CD4-positive, alpha-beta T cell (primary cell): ENCODE measurements around the gene INTS11. TPM values are rescaled to one million over a fixed set of nuclear protein-coding genes. Genes with fewer than 3 reads are reported as not detected.

Experiments used
- ATAC-seq: fragments of 200-7000 bp; cut with Tn5 transposase; one replicate; pipeline ENCODE4 v1.10.0; 2022; ENCODE audit warnings: mild to moderate bottlenecking; ENCODE audit not compliant: poor library complexity
- CTCF ChIA-PET: fragments of 350-600 bp; sonication (Branson Sonifier 250); formaldehyde crosslinking; loops from one replicate; lab custom pipeline; 2021; ENCODE audit warnings: antibody characterized with exemption, inconsistent platforms; lab: Charles Lee
- POLR2A ChIA-PET: fragments of 350-600 bp; sonication (Branson Sonifier 250); formaldehyde crosslinking; loops from one replicate; lab custom pipeline; 2021; ENCODE audit warnings: antibody characterized with exemption, inconsistent platforms; lab: Charles Lee
- DNase-seq, 14 experiments: peaks; one replicate each; pipeline ENCODE4 v3.0.0-alpha.2; 2013 to 2020; ENCODE audit warnings: mixed read lengths in 2 of 14
- H3K27ac ChIP-seq, 2 donors: one replicate each; pipeline versions ENCODE4 v1.5.1 to v1.7.0; 2013; ENCODE audit warnings: low read length in 2 of 2, low read depth in 1 of 2, mild to moderate bottlenecking in 1 of 2
- H3K27me3 ChIP-seq, 2 experiments: 1 replicate in 1 of 2; 2 replicates in 1 of 2; pipeline versions ENCODE4 v1.6.1 to v1.7.0; 2013; ENCODE audit warnings: low read length in 2 of 2, control low read depth in 1 of 2, mild to moderate bottlenecking in 1 of 2, moderate library complexity in 1 of 2; ENCODE audit not compliant: insufficient read depth in 2 of 2, control insufficient read depth in 1 of 2
- H3K36me3 ChIP-seq: one replicate; pipeline ENCODE4 v1.6.1; 2013; ENCODE audit warnings: low read length, control low read depth; ENCODE audit not compliant: insufficient read depth
- H3K4me1 ChIP-seq: one replicate; pipeline ENCODE4 v1.6.1; 2013; ENCODE audit warnings: low read length, control low read depth; ENCODE audit not compliant: insufficient read depth
- H3K4me3 ChIP-seq: one replicate; pipeline ENCODE4 v1.5.1; 2013; ENCODE audit warnings: mild to moderate bottlenecking, low read length, moderate library complexity
- H3K9me3 ChIP-seq, 2 experiments: 1 replicate in 1 of 2; 2 replicates in 1 of 2; pipeline versions ENCODE4 v1.6.1 to v1.7.0; 2013; ENCODE audit warnings: low read length in 2 of 2, mild to moderate bottlenecking in 2 of 2, control low read depth in 1 of 2, moderate library complexity in 1 of 2; ENCODE audit not compliant: control insufficient read depth in 1 of 2, insufficient read depth in 1 of 2
- H3K27ac Mint-ChIP-seq: one replicate; pipeline ENCODE4 v1.8.0; 2020; ENCODE audit warnings: mixed read lengths
- H3K27me3 Mint-ChIP-seq: one replicate; pipeline ENCODE4 v1.8.0; 2021; ENCODE audit warnings: mixed read lengths
- H3K36me3 Mint-ChIP-seq: one replicate; pipeline ENCODE4 v1.8.0; 2021; ENCODE audit warnings: low read depth, mixed read lengths
- H3K4me1 Mint-ChIP-seq: one replicate; pipeline ENCODE4 v1.8.0; 2021; ENCODE audit warnings: low read depth, mixed read lengths
- H3K4me3 Mint-ChIP-seq: one replicate; pipeline ENCODE4 v1.8.0; 2020; ENCODE audit warnings: mild to moderate bottlenecking, mixed read lengths
- H3K9me3 Mint-ChIP-seq: one replicate; pipeline ENCODE4 v1.8.0; 2020; ENCODE audit warnings: mixed read lengths
- intact Hi-C, 2 experiments: fragments of 100-400 bp; cut with DNase I in 1 of 2; cut with micrococcal nuclease in 1 of 2; formaldehyde crosslinking; loops; one replicate each; pipeline versions ENCODE4 v1.15.1 to v1.9.0; 2023 to 2025; cut with DNase I, micrococcal nuclease
- total RNA-seq, 174 experiments: library from RNA in 2 of 174; stranded (reverse) in 2 of 174; gene quantifications; one replicate each; pipeline ENCODE4 v1.2.3 and lab custom pipeline; 2021 to 2026
- TF ChIP-seq, protein P1 (sequence below): fragments of 200-600 bp; IDR thresholded peaks from one replicate; pipeline ENCODE4 v1.8.0; 2022; ENCODE audit warnings: antibody characterized with exemption, mild to moderate bottlenecking

Gene INTS11
- total RNA-seq, 2 experiments from 2014 or later: 130 to 137 TPM

- Histone ChIP-seq H3K36me3 (no peaks in the 10 kb centered on the region), H3K27ac (no peak overlapping the region), H3K4me1 (peaks cover 38% of the 10 kb centered on the region), H3K27me3 (peaks cover 26 to 45% of the 10 kb centered on the region in 2 experiments), H3K9me3 (peaks cover 0 to 29% of the 10 kb centered on the region in 2 experiments), H3K4me3 (no peak overlapping the region)
- TF ChIP-seq, protein P1, sequence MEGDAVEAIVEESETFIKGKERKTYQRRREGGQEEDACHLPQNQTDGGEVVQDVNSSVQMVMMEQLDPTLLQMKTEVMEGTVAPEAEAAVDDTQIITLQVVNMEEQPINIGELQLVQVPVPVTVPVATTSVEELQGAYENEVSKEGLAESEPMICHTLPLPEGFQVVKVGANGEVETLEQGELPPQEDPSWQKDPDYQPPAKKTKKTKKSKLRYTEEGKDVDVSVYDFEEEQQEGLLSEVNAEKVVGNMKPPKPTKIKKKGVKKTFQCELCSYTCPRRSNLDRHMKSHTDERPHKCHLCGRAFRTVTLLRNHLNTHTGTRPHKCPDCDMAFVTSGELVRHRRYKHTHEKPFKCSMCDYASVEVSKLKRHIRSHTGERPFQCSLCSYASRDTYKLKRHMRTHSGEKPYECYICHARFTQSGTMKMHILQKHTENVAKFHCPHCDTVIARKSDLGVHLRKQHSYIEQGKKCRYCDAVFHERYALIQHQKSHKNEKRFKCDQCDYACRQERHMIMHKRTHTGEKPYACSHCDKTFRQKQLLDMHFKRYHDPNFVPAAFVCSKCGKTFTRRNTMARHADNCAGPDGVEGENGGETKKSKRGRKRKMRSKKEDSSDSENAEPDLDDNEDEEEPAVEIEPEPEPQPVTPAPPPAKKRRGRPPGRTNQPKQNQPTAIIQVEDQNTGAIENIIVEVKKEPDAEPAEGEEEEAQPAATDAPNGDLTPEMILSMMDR: no peak
- H3K4me3 Mint-ChIP-seq: peak overlapping the region; percentile 80
- ATAC-seq (no peak), DNase-seq (no peak)
- no peak overlapping the region for H3K27ac Mint-ChIP-seq
- H3K4me1 Mint-ChIP-seq: peaks cover 20% of the 10 kb centered on the region
- H3K27me3 Mint-ChIP-seq: peaks cover 35% of the 10 kb centered on the region
- ChIA-PET CTCF (interaction anchor here (2.0 kb wide), 1 partner anchor 18 kb away, joined by 9 read pairs; no protein-coding TSS in a partner anchor), POLR2A (interaction anchor here (1.0 to 2.3 kb wide), 2 partner anchors 12 to 18 kb away, joined by 3 to 12 read pairs; no protein-coding TSS in a partner anchor)
- intact Hi-C loops: loop anchor here in 1 of 2 experiments (2.0 kb wide), 1 partner anchor 17 kb away; no protein-coding TSS in a partner anchor
- H3K9me3 Mint-ChIP-seq: no peaks in the 10 kb centered on the region
- no peaks in the 10 kb centered on the region for H3K36me3 Mint-ChIP-seq
Observed at GRCh38 chr1:1353389-1354151, 29.1 kb upstream of the INTS11 start.

- ATAC-seq (no peak), DNase-seq (no peak)
- Mint-ChIP-seq H3K27ac (peak overlapping the region; percentile 48), H3K27me3 (peaks cover 30% of the 10 kb centered on the region), H3K4me3 (peak overlapping the region; percentile 80), H3K36me3 (no peaks in the 10 kb centered on the region), H3K9me3 (no peaks in the 10 kb centered on the region), H3K4me1 (peaks cover 23% of the 10 kb centered on the region)
- intact Hi-C loops: no loop called here
- ChIA-PET CTCF (interaction anchor here (2.0 kb wide), 1 partner anchor 18 kb away, joined by 9 read pairs; no protein-coding TSS in a partner anchor), POLR2A (interaction anchor here (0.6 to 1.2 kb wide), 2 partner anchors 19 to 113 kb away, joined by 3 to 4 read pairs; no protein-coding TSS in a partner anchor)
- H3K9me3 ChIP-seq: peaks cover 0 to 22% of the 10 kb centered on the region in 2 experiments
- no peak overlapping the region for H3K27ac ChIP-seq
- H3K4me3 ChIP-seq: no peak overlapping the region
- TF ChIP-seq, protein P1: no peak
- peaks cover 37% of the 10 kb centered on the region for H3K4me1 ChIP-seq
- H3K27me3 ChIP-seq: peaks cover 22 to 39% of the 10 kb centered on the region in 2 experiments
- H3K36me3 ChIP-seq: no peaks in the 10 kb centered on the region
Observed at GRCh38 chr1:1352786-1353388, 28.4 kb upstream of the INTS11 start.

GRCh38 chr1:1351511-1352427 is 27.3 kb upstream of the INTS11 start:
- CTCF ChIA-PET: no interaction called here
- TF ChIP-seq, protein P1: no peak
- H3K27ac ChIP-seq: no peak overlapping the region
- H3K27me3 ChIP-seq: peaks cover 15 to 32% of the 10 kb centered on the region in 2 experiments
- H3K9me3 ChIP-seq: peaks cover 0 to 18% of the 10 kb centered on the region in 2 experiments
- DNase-seq (no peak), ATAC-seq (no peak)
- Mint-ChIP-seq H3K27ac (peak overlapping the region; percentile 48), H3K9me3 (no peaks in the 10 kb centered on the region), H3K4me1 (peaks cover 34% of the 10 kb centered on the region), H3K27me3 (peaks cover 21% of the 10 kb centered on the region), H3K4me3 (peak overlapping the region; percentile 80), H3K36me3 (no peaks in the 10 kb centered on the region)
- peaks cover 47% of the 10 kb centered on the region for H3K4me1 ChIP-seq
- no peaks in the 10 kb centered on the region for H3K36me3 ChIP-seq
- no peak overlapping the region for H3K4me3 ChIP-seq
- POLR2A ChIA-PET: interaction anchor here (1.2 to 1.4 kb wide), 2 partner anchors 20 to 23 kb away, joined by 4 read pairs; partner anchors contain the start of gene AURKAIP1
- intact Hi-C loops: no loop called here
